ACC112 (cell line): Measurements from ENCODE around the gene MED8.
A peak's percentile ranks its signal among the peaks of the same experiment; 100 is the strongest.

Source experiments
- H2AFZ ChIP-seq: fragments of 200-600 bp; sonication (generic); one replicate; pipeline ENCODE4 v1.6.0; 2017; ENCODE audit warnings: antibody characterized with exemption, low read length; ENCODE audit not compliant: unreplicated experiment
- H3K27ac ChIP-seq: fragments of 200-600 bp; sonication (generic); 2 replicates; pipeline ENCODE4 v1.5.1; 2014; ENCODE audit warnings: low read depth, mild to moderate bottlenecking, antibody characterized with exemption, low read length, moderate library complexity
- H3K27me3 ChIP-seq: fragments of 200-600 bp; sonication (generic); 2 replicates; pipeline ENCODE4 v1.6.1; 2014; ENCODE audit warnings: mild to moderate bottlenecking, antibody characterized with exemption, low read length, moderate library complexity, mixed read lengths; ENCODE audit not compliant: insufficient read depth
- H3K36me3 ChIP-seq: fragments of 200-600 bp; sonication (generic); 2 replicates; pipeline ENCODE4 v1.6.1; 2016; ENCODE audit warnings: mild to moderate bottlenecking, antibody characterized with exemption, low read length, moderate library complexity, mixed read lengths; ENCODE audit not compliant: insufficient read depth
- H3K4me1 ChIP-seq: fragments of 200-600 bp; sonication (generic); one replicate; pipeline ENCODE4 v1.6.1; 2016; ENCODE audit warnings: low read length, mixed read lengths; ENCODE audit not compliant: insufficient read depth, unreplicated experiment, control insufficient read depth
- H3K4me3 ChIP-seq: fragments of 200-600 bp; sonication (generic); 2 replicates; pipeline ENCODE4 v1.5.1; 2014; ENCODE audit warnings: mild to moderate bottlenecking, low read depth, low read length
- H3K79me2 ChIP-seq: fragments of 200-600 bp; sonication (generic); one replicate; pipeline ENCODE4 v1.6.0; 2016; ENCODE audit warnings: low read length; ENCODE audit not compliant: control insufficient read depth, unreplicated experiment, insufficient read depth

MED8 gene

DNA sequence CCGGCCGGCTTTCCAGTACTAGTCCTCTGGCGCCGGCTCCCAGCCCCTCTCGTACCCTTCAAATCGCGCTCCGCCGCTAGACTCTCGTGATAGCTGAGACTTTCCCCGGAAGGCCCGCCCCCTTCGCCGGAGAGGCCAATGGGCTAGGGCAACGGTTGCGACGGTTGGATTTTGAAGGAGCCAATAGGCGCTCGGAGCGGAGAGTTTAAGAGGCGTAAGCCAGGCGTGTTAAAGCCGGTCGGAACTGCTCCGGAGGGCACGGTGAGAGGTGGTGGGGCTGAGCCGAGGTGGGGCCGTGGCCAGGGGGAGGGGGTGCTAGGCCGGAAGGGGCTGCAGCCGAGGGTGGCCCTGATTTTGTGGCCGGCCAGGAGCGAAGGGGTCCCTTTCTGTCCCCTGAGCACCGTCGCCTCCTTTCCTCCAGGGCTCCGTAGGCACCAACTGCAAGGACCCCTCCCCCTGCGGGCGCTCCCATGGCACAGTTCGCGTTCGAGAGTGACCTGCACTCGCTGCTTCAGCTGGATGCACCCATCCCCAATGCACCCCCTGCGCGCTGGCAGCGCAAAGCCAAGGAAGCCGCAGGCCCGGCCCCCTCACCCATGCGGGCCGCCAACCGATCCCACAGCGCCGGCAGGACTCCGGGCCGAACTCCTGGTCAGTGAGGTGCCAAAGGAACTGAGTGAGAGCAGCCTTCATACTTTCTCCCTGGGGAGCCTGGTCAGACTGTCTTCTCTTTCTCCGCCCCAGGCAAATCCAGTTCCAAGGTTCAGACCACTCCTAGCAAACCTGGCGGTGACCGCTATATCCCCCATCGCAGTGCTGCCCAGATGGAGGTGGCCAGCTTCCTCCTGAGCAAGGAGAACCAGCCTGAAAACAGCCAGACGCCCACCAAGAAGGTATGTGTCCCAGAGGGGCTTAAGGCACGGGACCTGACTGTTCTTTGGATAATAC, 30.6 kb downstream of the MED8 start, which contains the start of gene CDC20:
CDC20 (plus strand) TSS at position 236 of the 948 bp plus-strand sequence; CDS start at position 471, 235 bp downstream.
- H3K4me1 ChIP-seq = peaks cover 55% of the 10 kb centered on the region
- peak within 1 kb of the TSS; percentile 56 for H2AFZ ChIP-seq
- H3K36me3 ChIP-seq = peaks cover 22% of the 10 kb centered on the region
- peak within 1 kb of the TSS; percentile 65 for H3K27ac ChIP-seq
- H3K79me2 ChIP-seq = peaks cover 40% of the 10 kb centered on the region
- H3K4me3 ChIP-seq = peak within 1 kb of the TSS; percentile 79
- no peaks in the 10 kb centered on the region for H3K27me3 ChIP-seq

DNA sequence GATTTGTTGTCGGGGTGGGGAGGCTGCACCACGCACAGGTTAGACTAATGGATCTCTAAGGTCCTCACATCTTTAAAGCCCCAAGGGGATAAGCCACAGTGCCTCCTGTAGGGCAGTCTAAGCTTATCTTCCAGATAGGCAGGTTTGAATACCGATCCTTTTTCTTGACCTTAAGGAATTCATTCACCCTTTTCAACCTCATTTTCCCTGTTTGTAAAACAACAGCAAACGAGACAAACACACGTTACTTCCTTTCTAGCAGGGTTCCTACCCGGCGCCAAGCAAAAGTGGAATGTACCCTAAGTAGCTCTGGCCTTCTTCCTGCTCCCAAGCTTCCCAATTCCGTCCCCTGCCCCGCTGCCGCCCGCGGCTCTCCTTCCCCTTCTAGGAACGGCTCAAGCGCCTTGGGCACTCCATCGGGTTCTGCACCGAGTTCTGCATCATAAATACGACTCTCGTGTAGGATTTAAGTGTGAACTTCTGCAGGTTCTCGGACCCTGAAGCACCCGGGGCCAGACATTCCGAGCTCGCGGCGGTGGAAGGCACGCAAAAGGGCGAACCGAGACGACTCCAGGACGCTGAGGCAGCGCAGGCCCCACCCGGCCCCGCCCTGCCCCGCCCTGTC, 31.4 kb downstream of the MED8 start:
- Histone ChIP-seq H2AFZ (peak overlapping the region; percentile 56), H3K27ac (peak overlapping the region; percentile 52), H3K27me3 (no peaks in the 10 kb centered on the region), H3K4me1 (peaks cover 48% of the 10 kb centered on the region), H3K36me3 (peaks cover 17% of the 10 kb centered on the region), H3K79me2 (peaks cover 40% of the 10 kb centered on the region), H3K4me3 (peak overlapping the region; percentile 79)

DNA sequence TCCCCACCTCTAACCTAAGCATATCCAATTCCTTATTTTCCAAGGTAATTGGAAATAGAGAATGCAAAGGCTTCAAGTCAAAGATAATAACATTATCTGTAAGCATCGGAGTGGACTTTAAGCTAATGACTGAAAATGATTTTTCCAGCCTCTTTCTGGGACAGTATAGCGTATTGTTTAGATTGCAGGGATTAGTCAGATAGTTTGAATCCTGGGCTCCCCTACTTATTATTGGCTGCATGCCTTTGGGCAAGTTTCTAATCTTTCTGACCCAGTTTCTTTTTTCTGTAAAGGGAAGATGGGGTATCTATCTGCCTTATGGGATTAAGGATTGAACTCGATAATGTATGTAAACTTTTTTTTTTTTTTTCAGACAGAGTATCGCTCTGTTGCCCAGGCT, 32.3 kb downstream of the MED8 start:
- Histone ChIP-seq H3K27ac (no peak overlapping the region), H3K4me3 (no peak overlapping the region), H3K4me1 (peaks cover 42% of the 10 kb centered on the region), H3K27me3 (no peaks in the 10 kb centered on the region), H3K36me3 (peaks cover 15% of the 10 kb centered on the region), H3K79me2 (peaks cover 38% of the 10 kb centered on the region), H2AFZ (no peak overlapping the region)

DNA sequence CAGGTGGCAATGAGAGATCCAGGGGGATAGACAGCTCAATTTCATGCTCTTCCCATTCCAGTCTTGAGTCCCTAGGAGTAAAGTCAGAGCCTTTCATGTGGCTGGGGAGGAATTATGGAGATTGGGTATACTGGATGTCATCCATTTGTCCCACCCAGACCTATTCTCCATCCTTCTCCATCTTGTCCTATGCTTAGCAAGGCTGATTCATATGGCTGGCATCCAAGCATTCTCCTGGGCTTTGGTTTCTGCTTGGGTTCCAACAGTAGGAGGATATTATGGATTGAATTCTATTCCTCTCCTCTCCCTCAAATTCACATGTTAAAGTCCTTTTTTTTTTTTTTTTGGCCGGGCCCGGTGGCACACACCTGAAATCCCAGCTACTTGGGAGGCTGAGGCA, 34.7 kb downstream of the MED8 start:
- no peak overlapping the region; the same call in 1 of the 2 replicates for H3K4me3 ChIP-seq

DNA sequence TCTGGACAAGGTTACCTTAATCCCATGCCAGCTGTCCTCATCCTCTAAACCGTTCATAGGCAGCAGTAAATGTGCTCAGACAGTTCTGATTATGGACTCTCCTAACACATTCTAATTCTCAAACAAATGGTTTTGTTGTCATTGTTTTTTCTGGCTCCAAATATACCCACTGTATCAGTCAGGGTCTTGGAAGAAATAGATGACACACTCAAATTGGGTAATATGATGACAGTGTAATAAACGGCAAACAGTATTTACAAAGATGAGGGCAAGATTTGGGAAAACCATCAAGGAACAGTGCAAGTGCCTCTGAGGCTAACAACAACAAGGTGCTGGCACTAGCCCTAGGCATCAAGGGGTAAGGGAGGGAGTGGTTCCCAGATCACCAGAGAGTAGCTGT, 35.1 kb downstream of the MED8 start:
- Histone ChIP-seq H3K4me3 (no peak overlapping the region; the same call in 1 of the 2 replicates), H2AFZ (no peak overlapping the region), H3K36me3 (no peaks in the 10 kb centered on the region), H3K4me1 (peaks cover 22% of the 10 kb centered on the region), H3K27ac (peak overlapping the region; percentile 20; the same call in 1 of the 2 replicates), H3K79me2 (peaks cover 11% of the 10 kb centered on the region), H3K27me3 (no peaks in the 10 kb centered on the region)

More for the DNA sequence above, 34.7 kb downstream of the MED8 start:
- H3K27ac ChIP-seq = peak overlapping the region; percentile 20; the same call in 1 of the 2 replicates
- H3K4me1 ChIP-seq = peaks cover 19% of the 10 kb centered on the region
- H3K79me2 ChIP-seq = peaks cover 15% of the 10 kb centered on the region
- H2AFZ ChIP-seq = peak overlapping the region; percentile 35
- H3K36me3 ChIP-seq = peaks cover 1% of the 10 kb centered on the region; the same call in 1 of the 2 replicates
- no peaks in the 10 kb centered on the region for H3K27me3 ChIP-seq

DNA sequence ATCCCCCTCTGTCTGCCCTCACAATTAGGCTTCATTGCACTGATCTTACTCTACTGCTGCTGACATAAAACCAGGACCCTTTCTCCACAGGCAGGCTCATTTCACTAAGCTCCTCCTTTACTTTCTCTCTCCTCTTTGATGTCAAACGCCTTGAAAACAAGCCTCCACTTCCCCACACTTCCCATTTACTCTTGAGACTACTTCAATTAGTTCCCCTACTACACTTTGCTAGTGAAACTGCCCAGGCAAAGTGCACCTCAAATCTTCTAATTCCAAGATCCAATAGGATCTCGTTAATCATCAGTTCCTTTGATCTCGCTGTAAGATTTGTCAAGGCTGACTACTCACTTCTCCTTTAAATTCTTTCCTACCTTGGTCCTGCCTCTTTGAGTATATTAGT, 36.7 kb downstream of the MED8 start:
- Histone ChIP-seq H3K79me2 (peaks cover 2% of the 10 kb centered on the region), H3K4me1 (peaks cover 26% of the 10 kb centered on the region), H3K4me3 (no peak overlapping the region), H2AFZ (no peak overlapping the region), H3K36me3 (no peaks in the 10 kb centered on the region), H3K27ac (no peak overlapping the region), H3K27me3 (0 out of 2 replicates have a peak, but pooled peaks cover 5% of the 10 kb centered on the region)

DNA sequence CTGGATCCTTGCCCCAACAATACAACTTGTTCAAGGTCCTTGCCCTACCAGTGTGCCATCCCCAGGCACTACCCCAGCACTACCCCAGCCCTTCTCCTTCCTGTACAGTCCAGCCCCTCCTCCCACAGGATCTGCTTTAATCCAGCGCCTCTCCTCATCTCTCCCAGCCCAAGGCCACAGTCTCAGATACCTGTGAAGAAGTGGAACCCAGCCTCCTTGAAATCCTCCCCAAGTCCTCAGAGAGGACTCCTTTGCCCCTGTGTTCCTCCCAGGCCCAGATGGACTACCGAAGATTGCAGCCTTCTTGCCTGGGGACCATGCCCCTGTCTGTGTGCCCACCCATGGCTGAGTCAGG, 37.3 kb downstream of the MED8 start:
- H3K36me3 ChIP-seq = no peaks in the 10 kb centered on the region
- peaks cover 23% of the 10 kb centered on the region for H3K4me1 ChIP-seq
- no peak overlapping the region for H3K27ac ChIP-seq
- H3K79me2 ChIP-seq = no peaks in the 10 kb centered on the region
- 0 out of 2 replicates have a peak, but pooled peaks cover 7% of the 10 kb centered on the region for H3K27me3 ChIP-seq
- H2AFZ ChIP-seq = no peak overlapping the region
- H3K4me3 ChIP-seq = no peak overlapping the region

DNA sequence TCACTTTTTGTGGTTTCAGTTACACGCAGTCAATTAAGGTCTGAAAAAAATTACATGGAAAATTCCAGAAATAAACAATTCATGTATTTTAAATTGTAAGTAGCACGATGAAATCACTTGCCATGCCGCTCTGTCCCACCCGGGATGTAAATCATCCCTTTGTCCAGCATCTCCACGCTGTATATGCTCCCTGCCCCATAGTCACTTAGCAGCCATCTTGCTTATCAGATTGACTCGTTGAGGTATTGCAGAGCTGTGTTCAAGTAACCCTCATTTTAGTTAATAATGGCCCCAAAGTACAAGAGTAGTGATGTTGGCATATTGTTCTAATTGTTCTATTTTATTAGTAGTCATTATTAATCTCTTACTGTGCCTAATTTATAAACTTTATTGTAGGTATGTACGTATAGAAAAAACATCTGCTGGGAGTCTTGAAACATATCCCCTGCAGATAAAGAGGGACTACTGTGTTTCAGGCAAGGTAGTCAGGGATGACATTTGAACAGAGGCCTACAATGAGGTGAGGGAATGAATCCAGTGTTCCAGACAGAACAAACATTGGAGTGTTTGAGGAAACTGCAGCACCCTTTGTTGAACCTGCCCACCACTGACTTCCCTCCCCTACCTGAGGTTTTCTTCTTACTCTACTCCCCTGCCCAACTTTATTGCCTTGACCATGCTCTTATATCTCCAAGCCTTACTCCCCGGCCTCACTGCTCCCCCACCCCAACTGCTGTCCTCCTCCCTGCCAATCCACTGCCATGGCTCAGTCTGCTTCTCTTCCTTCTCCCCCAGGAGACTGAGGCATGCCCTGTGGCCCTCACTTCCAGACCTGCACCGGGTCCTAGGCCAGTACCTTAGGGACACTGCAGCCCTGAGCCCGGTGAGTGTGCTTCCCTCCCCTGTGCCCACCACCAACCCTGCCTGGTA, 37.9 kb downstream of the MED8 start:
- Histone ChIP-seq H3K79me2 (no peaks in the 10 kb centered on the region), H3K27ac (no peak overlapping the region), H3K36me3 (no peaks in the 10 kb centered on the region), H3K4me1 (peaks cover 23% of the 10 kb centered on the region), H3K4me3 (no peak overlapping the region), H2AFZ (no peak overlapping the region), H3K27me3 (0 out of 2 replicates have a peak, but pooled peaks cover 7% of the 10 kb centered on the region)

DNA sequence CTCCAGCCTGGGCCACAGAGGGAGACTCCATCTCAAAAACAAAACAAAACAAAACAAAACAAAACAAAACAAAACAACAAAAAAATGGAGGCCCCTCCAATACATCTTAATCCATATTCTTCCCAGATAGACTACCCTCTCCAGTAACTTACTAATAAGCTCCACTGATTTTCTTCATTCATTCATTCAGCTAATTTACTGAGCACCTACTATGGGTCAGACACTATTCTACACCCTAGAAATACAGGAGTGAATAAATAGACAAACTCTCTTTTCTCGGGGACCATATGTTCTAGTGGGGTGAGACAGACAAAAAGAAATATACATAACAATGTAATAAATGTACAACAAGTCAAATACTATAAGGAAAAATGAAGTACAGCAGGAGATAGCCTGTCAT, 38.6 kb downstream of the MED8 start:
- Histone ChIP-seq H2AFZ (no peak overlapping the region), H3K79me2 (no peaks in the 10 kb centered on the region), H3K4me1 (peaks cover 23% of the 10 kb centered on the region), H3K36me3 (no peaks in the 10 kb centered on the region), H3K4me3 (no peak overlapping the region), H3K27ac (no peak overlapping the region), H3K27me3 (0 out of 2 replicates have a peak, but pooled peaks cover 7% of the 10 kb centered on the region)
